GM18517 (cell line): Measurements from ENCODE around the gene PDZD2.
"Not testable (repeated sequence)": the region's sequence is repeated elsewhere in the genome, so short reads cannot be mapped to it uniquely, and the experiment has no call there.

Source experiments
- ATAC-seq: cut with Tn5 transposase; IDR thresholded peaks from one replicate; pipeline ENCODE4 v1.9.1; 2021; ENCODE audit warnings: mild to moderate bottlenecking, moderate library complexity; ENCODE audit not compliant: unreplicated experiment

The PDZD2 gene

DNA sequence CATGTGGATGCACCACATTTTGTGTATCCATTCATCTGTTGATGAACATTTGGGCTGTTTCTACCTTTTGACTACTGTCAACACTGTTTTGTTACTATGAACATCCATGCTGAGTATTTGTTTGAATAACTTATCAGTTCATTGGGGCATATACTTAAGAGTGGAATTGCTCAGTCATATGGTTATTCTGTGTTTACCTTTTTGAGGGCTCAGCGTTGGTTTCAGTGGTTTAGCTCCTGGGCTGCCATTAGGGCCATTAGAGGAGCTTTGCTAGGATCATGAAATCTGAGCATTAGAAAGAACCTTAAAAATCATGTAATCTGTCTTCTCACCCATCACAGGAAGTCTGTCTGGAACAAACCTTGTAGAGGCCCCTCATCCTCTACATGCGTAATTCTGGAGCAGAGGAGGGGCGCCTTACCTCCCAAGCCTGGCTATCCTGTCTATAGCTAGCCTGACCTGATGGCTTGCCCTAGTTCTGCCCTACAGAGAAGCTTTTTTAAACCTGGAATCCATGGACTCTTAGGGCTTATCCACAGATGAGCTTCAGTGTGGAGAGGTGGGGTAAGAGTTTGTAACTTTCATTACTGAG is 92.9 kb downstream of the PDZD2 start:
- no peak for ATAC-seq

GRCh38 chr5:31732821-31733220 is 93.9 kb downstream of the PDZD2 start:
- not testable (repeated sequence) for ATAC-seq

- no peak for ATAC-seq
Observed at GRCh38 chr5:31733371-31733770, 94.4 kb downstream of the PDZD2 start.

GRCh38 chr5:31736127-31736526 is 97.2 kb downstream of the PDZD2 start:
- ATAC-seq, result no peak

DNA sequence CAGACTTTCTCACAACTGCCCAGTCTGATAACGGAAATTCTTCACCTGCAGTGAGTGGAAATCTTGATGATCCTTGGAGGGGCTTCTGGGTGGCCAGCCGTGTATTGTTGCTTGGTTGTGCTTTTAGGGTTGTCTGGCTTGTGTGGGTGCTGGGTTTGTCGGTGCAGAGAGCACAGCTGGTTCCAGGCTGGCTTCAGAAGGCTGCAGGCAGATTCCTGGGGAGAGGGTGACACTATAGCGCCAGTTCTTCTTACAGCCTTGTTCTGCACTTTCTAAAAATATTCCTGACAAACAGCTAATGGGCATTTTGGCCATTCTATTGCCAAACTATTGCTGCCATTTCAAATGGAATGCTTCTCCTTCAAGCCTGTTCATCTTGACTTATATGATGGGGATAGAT is 99.3 kb downstream of the PDZD2 start:
- ATAC-seq, result no peak

DNA sequence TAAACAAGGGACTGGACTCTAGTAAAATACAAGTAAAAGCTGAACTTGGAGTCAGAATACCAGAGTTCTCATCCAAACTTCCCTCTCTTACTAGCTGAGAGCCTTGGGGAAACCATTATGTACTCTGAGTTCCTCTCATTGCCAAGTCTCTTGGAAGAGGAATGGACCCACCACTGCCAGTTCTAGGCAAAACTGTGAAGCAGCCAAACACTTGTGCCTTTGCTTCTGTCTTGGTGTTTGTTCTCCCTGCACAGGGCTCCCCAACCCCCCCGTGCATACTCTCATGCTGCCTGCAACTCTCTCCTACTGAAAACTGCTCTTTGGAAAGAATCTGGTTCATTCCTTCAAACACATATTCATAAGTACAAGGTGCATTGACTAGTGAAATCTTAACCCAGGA is 102.6 kb downstream of the PDZD2 start:
- ATAC-seq, result no peak

GRCh38 chr5:31743678-31744077 is 104.7 kb downstream of the PDZD2 start:
- ATAC-seq, result no peak

DNA sequence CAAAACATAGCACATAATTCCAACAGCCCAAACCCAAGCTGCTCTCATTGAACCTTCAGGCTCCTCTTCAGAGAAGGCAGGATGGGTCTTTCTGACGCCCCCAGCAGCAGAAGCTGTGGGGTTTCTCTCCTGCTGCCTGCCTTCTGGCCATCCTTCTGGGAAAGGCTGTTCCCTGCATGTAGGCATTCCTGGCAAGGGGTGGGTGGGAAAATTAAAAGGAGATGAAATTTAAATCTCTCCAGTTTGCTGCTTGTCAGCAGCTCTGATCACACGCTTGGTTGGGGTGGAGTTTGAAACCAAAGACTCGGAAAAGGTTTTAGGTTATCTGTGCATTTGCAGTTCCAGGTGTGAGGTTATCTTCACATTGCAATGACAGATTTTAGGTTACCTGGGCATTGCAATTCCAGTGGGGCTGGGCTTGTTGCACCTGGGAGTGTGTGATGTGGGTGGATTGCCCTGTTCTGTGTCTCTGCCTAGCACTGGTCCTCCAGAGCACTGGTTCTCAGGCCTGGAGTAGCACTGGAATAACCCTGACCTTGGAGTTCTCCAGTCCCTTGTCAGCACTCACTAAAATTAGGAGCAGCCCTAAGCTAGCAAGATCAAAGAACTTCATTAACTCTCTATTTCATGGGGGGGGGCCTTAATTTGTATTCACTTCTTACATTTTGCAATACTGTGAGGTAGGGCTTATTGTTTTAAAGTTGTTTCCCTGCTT is 109.7 kb downstream of the PDZD2 start:
- no peak for ATAC-seq

DNA sequence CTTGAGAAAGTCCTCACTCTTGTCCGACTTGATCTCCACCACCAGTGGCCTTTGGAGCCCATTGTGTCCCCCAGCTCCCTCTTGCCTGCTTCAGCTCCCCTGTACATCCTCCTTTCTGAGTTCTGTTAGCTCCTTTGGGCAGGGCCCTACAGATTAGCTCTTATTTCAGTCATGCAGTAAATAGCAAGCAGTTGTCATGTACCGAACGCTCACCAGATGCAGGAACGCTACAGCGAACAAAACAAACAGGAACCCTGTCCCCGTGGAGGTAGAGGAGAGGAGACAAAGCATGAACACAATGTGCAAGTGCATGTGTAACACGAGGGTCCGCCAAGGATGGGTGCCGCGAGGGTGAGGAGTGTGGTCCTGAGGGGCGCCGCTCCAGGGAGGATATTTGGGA is 111.3 kb downstream of the PDZD2 start:
- ATAC-seq, result no peak

DNA sequence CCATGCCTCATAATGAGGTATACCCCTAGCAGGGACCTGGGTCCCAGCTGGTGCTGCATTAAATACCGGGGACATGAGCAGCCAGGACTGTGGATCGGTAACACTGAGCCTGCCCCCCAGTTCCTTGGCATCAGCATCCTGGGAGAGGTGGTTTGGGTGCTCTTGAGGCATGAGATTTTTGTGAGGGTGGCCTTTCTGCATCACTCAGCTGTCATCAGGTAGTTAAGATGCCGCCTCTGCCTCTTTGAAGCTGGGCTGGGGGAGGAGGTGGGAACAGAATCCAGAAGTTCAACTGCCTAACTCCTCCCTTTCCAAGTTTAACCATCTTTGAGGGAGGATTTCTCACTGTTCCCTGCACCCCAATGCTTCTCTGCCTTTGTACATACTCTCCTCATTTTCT is 112.7 kb downstream of the PDZD2 start:
- ATAC-seq, result no peak

- ATAC-seq, result no peak
Observed at GRCh38 chr5:31753700-31754357, 114.9 kb downstream of the PDZD2 start.

- ATAC-seq, result no peak
Observed at GRCh38 chr5:31754358-31754704, 115.4 kb downstream of the PDZD2 start.

DNA sequence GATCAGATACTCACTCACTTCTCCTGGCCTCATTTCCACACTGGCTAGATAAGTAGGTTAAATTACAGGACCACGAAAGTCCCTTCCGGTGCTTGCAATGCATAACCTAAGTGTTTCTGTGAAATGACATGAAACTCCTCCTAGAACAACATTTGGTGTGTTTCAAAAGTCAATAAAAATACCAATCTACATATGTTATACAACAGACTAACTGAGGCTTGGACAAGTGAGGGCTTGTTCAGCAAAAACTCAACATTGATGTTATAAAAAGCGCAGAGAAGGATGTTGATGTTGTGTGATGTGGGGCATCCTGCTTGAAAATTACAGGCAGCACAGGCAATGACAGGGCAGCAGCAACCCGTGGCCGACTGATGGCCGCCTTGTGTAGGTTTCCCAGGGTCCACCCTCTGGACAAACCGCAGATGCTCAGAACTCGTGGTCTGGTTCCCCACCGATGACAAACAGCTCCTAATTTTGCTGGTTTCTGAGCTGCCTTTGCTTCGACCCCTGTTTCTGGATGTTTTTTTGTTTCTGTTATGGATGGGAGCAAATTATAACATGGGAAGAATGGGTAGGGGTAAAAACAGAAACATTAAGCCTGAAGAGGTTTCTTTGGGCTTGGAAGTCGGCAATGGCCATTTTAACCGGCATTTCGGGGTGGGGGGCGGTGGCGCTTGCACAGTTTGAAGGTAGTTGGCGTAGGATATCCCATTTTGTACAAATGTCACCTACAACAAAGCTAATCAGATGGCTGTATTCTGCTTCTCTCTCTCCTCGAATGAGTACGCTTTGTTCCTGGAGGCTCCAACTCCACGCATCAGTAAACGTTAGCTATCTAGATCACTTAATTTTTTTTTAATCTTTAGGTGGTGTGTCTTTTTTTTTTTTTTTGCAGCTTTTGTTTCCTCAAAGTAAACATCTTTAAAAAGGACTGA is 116.1 kb downstream of the PDZD2 start:
- ATAC-seq, result no peak

DNA sequence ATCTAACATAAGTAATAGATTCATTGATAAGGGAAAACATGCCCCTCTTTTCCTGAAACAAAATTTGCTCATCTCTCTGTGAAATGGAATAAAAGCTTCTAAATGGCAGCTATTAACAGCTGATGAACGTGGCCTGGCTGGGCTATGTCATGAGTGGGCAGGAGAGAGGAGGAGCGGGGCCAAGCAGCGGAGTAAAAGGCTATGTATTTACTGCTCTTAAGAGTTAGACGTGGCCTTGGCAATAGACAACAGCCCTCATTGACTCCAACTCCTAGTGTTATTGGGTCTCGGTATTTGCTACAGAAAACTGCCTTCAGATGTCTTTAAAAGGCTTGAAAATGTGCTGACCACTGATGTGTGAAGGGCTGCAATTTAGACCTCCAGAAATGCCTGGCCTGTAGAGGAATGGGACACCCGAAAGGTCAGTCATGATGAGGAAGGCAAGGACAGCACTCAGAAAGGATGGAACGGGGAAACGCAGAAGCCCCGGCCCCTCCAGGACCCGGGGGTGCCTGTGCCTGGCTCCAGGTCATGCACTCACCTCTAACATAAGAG is 116.8 kb downstream of the PDZD2 start:
- ATAC-seq, result no peak

GRCh38 chr5:31757806-31758205 is 118.9 kb downstream of the PDZD2 start:
- no peak for ATAC-seq

GRCh38 chr5:31758803-31759425 is 120.0 kb downstream of the PDZD2 start:
- no peak for ATAC-seq

DNA sequence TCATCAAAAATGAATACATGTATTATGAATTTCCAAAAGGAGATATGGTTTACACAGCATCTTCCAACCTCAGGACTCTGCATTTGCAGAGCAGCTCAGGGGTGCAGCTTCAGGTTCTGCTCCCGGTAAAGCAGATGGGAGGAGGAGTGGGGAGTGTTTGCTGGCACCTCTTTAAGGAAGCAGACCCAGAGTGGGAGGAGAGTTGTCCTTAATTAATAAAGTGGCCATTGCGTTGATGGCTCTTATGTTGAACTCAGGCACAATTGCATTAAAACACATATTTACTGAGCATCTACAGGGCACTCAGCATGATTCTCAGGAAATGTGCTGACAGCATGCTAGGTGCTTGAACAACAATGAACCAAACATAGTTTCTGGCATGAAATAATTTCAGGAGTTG is 121.0 kb downstream of the PDZD2 start:
- no peak for ATAC-seq

DNA sequence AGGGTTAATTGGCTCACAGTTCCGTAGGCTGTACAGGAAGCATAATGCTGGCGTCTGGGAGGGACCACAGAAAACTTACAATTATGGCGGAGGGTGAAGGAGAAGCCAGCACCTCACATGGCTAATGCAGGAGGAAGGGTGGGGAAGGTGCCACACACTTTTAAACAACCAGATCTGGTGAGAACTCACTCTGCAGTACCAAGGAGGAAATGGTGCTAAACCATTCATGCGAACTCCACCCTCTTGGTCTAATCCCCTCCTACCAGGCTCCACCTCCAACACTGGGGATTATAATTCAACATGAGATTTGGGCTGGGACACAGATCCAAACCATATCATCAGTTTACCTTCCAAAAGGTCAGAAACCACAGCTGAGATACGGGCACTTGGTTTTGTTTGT is 122.9 kb downstream of the PDZD2 start:
- ATAC-seq, result no peak

GRCh38 chr5:31763424-31763823 is 124.5 kb downstream of the PDZD2 start:
- no peak for ATAC-seq

GRCh38 chr5:31764687-31765086 is 125.8 kb downstream of the PDZD2 start:
- ATAC-seq, result not testable (repeated sequence)
